Activated naive CD4-positive, alpha-beta T cell treated with Interleukin-2 at 50 U/mL for 16 hours (primary cell): ENCODE data around the gene SMPD3.

Source experiments
- DNase-seq: peaks from one replicate; pipeline ENCODE4 v3.0.0-alpha.2; 2020

The SMPD3 gene

GRCh38 chr16:68401871-68402747 is 46.2 kb downstream of the SMPD3 start:
- DNase-seq: no peak

GRCh38 chr16:68400924-68401460 is 47.3 kb downstream of the SMPD3 start:
- no peak for DNase-seq

GRCh38 chr16:68400083-68400923 is 48.0 kb downstream of the SMPD3 start:
- DNase-seq: peak; percentile 19

GRCh38 chr16:68399456-68399855 is 48.9 kb downstream of the SMPD3 start:
- DNase-seq: no peak

GRCh38 chr16:68397710-68398201 is 50.6 kb downstream of the SMPD3 start:
- DNase-seq: no peak

- DNase-seq: peak; percentile 55
Measured at GRCh38 chr16:68396481-68396880, 51.8 kb downstream of the SMPD3 start.

GRCh38 chr16:68395815-68396214 is 52.5 kb downstream of the SMPD3 start:
- no peak for DNase-seq

GRCh38 chr16:68395167-68395786 is 53.0 kb downstream of the SMPD3 start:
- DNase-seq: no peak

GRCh38 chr16:68393333-68393732 is 55.0 kb downstream of the SMPD3 start:
- DNase-seq: no peak

- no peak for DNase-seq
Measured at GRCh38 chr16:68389750-68390371, 58.4 kb downstream of the SMPD3 start.

- DNase-seq: no peak
Measured at GRCh38 chr16:68389006-68389405, 59.3 kb downstream of the SMPD3 start.

GRCh38 chr16:68388124-68388523 is 60.2 kb downstream of the SMPD3 start:
- DNase-seq: no peak

- no peak for DNase-seq
Measured at GRCh38 chr16:68387301-68387700, 61.0 kb downstream of the SMPD3 start.

- DNase-seq: no peak
Measured at GRCh38 chr16:68386628-68387027, 61.7 kb downstream of the SMPD3 start.

- DNase-seq: no peak
Measured at GRCh38 chr16:68385371-68385770, 62.9 kb downstream of the SMPD3 start.

GRCh38 chr16:68384288-68385161 is 63.8 kb downstream of the SMPD3 start:
- no peak for DNase-seq

GRCh38 chr16:68383858-68384257 is 64.5 kb downstream of the SMPD3 start:
- no peak for DNase-seq

GRCh38 chr16:68382296-68382718 is 66.0 kb downstream of the SMPD3 start:
- DNase-seq: no peak

GRCh38 chr16:68381363-68381724 is 67.0 kb downstream of the SMPD3 start:
- DNase-seq: no peak

GRCh38 chr16:68380676-68381362 is 67.5 kb downstream of the SMPD3 start:
- DNase-seq: no peak

- DNase-seq: no peak
Measured at GRCh38 chr16:68380348-68380670, 68.0 kb downstream of the SMPD3 start.
